Endometrial microvascular endothelial cells (primary cell): ENCODE results near the gene TMEM176B. TPM values are rescaled to one million over a fixed set of nuclear protein-coding genes. Genes with fewer than 3 reads are reported as not detected.
"Not testable (repeated sequence)": the region's sequence is repeated elsewhere in the genome, so short reads cannot be mapped to it uniquely, and the experiment has no call there.

Experiments used
- in situ Hi-C: cut with HindIII; loops from 2 replicates; pipeline ENCODE4 v1.10.0; 2017; ENCODE audit warnings: low sequenced_read_pairs, low pct_unique_long_range_greater_than_20kb; ENCODE audit errors: inconsistent ontology term
- total RNA-seq: library from RNA; depleted of rRNA; stranded (reverse); fragments of >200 nt; gene quantifications from one replicate; pipeline ENCODE4 v1.2.3, GENCODE V29; 2015; ENCODE audit errors: inconsistent ontology term

TMEM176B gene
- total RNA-seq, 1 donor from 2014 or later: not detected

DNA sequence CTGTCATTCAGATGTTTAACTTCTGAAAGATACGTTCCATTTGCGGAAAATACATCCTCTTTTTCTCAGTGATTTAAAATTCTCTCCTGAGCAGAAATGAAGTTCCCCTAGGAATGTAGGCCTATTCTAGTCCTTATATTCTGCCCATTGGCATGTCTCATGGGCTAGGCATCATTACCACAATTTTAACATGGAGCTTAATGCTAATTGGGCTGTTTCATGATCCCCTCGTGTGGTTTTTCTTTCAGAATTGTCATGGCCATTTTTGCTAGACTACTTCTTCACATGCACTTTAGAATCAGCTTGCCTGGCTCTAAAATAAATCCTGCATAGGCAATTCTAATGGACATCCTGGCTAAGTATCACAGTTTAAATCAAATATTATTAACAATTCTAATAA, 1.0 kb downstream of the TMEM176B start:
- in situ Hi-C loops: no loop called here

DNA sequence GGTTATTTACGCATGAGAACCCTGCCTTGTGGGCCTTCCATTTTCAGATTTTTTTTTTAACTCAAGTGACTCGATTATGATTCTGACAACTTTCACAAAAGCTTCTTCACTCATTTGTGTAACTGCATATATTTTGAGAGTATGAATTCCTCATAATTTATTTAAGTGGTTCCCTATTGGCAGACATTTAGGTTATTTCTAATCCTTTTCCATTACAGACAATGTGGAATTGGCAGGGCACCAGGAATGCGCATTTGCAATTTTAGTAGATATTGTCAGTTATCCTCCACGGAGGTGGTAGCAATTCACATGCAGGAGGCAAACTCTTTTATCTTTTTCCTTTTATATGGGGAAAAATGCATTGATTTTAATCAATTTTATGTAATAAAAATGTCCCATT, 2.5 kb downstream of the TMEM176B start:
- in situ Hi-C loops: no loop called here

DNA sequence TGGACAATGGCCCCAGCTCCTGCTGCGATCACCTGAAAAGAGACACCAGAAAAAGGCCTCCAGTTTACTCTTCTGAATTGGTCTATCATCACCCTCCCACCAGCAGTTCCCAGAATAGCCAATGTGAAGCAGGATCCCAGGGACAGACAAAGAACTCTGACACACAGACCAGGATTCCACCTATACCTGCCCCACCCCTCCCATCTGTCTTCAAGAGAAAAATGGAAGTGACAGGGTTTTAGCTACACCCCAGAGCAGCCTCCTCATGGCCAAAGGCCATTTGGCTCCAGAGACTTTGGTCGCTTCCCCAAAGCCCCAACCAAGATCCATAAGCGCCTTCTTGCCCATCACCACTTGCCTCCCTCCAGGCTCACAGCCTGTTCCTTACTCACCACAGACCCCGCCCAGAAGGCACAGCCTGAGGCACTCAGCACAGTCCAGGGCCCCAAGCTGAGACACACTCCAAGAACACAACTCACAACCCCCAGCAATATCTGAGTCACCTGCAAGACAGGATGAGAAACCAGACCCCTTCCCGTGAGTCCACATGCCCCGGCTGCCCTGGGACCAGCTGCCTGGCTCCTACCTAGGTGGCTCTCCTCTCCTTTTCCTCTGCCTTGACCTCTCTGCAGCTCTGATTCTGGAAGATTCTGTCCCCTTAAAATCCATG, 6.5 kb downstream of the TMEM176B start:
- in situ Hi-C loops: no loop called here

DNA sequence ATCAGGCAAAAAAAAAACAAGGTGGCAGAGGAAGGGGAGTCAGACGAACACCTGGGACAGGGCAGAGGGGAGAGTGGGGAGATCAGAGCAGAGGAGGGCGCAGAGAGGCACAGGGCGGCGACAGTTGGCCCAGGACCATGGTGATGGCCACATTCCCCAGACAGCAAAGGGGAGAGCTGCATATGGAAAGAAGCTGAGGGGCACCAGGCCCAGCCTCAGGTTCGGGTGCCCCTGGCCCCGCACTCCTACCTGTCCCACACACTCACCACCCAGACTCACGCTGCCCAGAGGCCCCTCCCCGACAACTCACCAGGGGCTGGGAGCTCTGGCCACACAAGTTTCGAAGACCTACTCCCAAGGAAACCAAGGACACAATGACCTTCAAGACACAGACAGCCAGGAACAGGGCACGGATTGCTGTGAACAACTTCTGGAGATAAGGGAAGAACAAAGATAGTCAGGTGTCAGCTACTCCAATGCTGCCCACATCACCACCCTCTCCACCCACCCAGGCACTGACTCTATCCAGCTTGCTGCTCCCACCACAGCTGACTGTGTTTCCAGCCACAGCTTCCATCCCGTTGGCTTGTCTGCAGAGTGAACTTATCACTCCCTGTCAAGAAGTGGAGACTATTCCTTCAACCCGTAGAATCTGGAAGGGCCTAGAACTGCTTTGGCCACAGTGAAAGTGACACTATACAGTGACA, 8.3 kb downstream of the TMEM176B start:
- in situ Hi-C loops: no loop called here

DNA sequence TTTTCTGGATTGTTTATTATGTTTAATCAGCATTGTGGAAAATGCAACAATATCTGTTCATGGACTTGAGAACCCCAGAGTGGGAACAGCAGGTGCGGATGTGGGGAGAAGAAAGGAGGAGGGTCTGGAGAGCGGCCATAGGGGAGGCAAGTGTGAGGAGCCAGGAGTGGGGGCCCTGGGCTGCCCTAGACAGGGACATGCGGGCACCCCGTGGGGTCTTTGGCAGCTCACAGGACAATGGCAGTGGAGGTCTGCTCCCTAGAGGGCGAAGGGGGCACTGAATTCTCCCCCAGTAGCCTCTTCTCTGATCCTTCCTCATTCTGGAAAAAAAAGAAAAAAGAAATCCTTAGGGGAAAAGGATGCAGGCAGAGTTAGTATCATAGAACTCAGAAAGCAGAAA, 8.9 kb downstream of the TMEM176B start:
- in situ Hi-C loops: no loop called here

DNA sequence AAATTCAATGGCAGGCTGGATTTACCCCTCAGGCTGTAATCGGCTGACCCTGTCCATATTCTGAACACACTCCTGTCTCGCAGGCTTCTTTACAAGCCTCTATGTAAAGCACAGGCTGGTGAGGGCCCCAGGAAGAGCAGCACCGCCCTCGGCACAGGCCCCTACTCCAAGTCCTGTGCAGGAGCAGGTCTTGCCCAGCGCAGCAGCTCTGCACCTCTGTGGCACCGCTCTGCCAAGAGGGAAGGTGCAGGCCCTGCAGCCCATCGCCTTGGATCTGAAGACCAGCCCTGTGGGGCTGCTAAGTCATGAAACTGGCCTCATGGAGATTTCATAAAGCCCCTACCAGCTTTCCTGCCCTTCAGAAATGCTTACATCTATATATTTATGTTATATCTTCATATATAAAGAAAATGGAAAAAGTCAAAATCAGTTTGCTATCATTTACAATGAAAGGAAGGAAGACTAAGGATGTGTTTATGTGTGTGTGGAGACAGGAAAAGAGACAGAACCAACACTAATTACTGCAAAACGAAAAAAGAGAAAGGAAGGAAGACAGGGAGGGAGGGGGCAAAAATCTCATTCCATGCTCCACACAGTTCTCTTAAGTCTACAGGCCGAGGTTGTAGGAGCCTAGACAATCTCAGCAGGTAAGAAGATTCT, 9.6 kb downstream of the TMEM176B start:
- in situ Hi-C loops: no loop called here

DNA sequence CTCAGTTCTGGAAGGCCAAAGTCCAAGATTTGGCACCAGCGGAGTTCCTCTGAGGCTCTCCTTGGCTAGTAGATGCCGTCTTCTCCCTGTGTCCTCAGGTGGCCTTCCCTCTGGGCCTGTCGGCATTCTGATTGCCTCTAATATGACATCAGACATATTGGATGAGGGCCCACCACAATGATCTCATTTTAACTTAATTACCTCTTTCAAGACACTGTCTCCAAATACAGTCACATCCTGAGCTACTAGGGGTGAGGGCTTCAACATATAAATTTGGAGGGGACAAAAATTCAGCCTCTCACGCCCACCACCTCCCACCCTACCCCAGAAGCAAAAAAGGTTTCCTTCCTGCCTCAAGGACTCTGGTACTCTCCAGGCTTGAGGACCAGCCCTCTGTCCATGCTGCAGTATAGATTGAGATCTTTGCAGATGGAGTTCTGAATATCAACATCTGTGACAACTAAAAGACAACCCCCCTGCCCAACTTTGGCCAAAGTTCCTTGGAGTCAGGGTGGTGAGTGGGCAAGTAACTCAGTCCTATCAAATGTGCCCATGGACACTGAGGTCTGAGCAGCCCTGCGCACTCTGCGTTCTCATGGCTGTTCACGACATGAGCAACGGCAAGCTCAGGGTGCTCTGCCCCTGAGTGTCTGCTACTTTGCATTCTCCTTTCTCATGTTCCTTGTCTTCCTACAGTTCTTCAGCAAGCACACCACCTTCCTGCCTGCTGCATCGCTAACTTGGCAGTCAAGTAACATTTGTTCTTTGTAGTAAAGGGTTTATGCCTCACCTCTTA, 11.5 kb downstream of the TMEM176B start:
- in situ Hi-C loops: no loop called here

DNA sequence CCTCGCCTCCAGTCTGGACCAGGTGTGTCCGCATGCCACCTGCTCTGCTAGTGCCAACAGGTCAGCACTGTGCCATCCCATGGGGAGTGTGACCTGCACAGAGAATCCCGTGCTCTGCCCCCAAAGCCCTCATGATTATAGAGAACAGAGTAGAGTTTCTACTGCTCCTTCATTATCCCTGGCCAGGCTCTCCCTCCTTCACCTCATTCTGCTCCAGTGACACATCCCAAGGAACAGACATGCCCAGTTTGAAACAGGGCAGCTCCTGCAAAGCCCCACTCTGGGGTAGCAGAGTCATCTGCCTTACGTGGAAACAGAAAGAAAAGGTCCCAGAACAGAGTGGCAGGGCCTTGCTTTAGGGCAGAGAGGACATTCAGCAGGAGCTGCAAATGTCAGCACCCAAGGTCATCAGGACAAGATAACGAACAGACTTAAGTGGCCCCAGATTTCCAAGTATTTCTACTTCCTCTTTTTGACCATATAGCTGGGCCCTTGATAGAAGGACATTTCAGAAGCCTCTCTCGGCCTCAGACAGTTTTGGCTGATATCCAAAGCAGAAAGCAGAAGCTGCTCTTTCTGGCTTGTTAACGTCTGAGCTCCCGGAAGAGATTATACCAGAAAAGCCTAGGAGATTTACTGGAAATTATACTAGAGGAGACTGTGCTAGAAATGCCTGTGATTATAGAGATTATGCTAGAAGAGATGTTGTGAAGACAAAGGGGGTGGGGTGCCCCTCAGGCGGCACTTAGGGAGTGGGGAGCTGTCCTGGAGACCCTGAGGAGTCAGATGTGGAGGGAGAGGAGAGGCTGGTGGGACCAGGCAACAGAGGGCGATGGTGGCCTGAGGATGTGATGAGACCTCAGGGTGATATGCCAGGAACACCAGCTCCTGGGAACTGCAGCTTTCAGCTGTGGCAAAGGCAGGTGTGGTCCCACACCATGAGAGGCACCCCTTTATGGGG, 12.6 kb downstream of the TMEM176B start:
- in situ Hi-C loops: no loop called here

DNA sequence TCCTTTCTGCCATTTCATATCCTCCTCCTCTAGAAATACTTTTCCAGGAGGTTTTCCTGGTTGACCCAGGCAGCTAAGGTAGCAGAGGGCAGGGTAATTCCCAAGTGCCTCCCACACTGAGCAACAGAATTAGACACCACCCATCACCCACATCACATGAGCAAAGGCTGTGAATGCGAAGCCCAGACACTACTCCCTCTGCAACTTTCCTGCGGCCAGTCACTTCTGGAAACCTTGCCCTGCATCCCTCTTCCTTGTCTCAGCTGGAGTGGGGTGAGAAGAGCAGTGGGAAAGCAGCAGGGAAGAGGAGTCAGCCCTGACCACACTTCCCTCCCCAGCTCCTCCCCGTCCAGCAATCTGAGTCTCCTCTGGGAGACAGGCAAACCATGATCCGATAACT, 15.2 kb downstream of the TMEM176B start:
- in situ Hi-C loops: no loop called here

DNA sequence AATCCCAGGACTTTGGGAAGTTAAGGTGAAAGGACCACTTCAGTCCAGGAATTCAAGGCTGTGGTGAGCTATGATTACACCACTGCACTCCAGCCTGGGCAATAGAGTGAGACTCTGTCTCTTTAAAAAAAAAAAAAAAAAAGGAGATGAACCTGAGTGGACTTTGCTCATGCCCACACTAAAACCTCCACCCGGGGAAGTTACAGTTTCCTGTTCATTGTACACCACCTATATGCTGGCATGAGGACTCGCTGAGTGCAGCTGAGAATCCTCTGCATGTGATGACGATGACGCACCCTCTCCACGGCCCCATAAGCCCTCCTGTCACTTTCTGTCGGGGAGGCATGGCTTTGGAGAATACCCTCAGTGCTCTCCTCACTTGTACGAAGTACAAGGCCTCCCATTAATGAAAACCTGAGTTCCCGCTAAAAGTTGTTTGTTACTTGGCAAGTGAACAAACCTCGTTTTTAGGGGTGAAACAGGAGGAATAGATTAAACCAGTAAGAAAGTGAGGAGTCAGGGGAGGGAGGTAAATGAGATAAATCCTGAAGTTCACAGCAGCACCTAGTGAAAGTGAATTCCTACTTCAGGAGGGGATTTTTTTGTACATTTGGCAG, 15.9 kb downstream of the TMEM176B start:
- in situ Hi-C loops: no loop called here

DNA sequence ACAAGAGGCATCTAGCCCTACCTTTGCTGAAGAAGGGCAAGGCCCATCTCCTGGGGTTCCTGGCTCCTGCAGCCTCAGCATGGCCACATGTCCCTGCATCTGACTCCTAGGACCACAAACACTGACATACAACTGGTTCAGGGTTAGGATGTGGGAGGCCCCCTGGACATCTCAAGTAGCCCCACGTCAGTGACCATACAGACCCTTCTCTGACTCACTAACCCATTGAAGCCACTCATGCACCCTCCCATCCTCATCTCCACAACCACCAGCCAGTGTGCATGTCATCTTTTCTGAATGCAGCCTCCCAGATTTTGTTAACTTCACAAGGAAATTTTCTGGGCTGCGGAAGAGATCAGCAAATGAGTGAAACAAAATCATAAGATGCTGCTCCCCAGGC, 18.2 kb downstream of the TMEM176B start:
- in situ Hi-C loops: no loop called here

DNA sequence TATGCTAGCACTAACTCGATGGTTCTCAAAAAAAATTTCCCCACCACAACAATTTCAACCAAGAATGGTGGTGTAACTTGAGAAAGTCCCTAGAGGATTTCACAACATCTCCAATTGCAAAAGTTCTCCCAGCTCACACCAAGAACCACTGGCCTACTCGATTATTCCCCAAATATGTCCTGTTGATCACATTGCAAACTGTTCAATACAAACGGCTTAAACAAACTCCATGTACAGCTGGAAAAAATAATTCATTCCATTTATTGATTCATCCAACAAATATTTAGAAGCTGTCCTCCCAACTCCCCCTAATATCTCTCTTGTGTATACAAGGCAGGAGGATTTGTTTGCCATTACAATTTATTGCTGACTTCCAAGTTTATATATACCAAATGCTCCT, 19.1 kb downstream of the TMEM176B start:
- in situ Hi-C loops: no loop called here

DNA sequence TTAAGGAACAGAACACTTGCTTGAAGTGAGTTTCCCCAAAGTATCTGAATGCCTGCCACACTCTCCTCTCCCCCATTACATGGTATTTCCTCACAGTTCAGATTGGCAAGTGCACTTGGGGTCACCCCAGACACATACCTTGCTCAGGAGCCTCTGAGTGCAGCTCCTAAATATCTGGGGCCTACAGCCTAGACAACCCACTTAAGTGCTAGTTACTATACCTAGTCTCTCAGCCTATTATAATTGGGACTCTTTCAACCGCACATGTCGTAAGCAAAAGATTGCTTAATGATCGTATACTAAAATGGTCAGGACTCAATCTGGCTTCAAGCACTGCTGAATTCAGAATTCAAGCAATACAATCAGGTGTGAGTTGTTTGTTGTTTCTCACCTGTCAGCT, 19.9 kb downstream of the TMEM176B start:
- in situ Hi-C loops: no loop called here

DNA sequence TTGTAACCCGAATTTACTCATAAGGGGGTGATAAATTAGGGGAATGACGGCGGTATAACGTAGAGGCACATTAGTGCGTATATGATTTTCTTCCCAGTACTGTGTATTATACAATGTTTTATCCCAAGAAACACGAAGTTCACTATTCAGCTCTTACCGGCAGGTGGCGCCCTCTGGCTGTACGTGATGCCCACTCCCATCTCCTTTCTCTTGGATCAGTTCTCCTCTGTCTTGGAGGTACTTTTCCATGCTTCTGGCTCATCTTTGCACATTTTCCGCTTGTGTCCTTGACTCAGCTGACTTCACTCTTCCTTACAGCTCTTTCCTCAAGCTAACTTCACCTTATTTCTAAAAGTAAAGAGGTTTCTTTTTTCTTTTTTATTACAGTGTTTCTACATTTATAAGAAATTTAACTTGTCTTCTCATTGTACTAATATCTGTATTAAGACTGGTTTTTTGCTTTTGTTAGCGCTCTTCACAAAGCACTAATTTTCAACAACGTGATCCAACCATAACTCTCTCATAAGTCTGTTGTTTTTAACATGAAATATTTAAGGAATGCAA, 21.3 kb downstream of the TMEM176B start:
- in situ Hi-C loops: no loop called here

DNA sequence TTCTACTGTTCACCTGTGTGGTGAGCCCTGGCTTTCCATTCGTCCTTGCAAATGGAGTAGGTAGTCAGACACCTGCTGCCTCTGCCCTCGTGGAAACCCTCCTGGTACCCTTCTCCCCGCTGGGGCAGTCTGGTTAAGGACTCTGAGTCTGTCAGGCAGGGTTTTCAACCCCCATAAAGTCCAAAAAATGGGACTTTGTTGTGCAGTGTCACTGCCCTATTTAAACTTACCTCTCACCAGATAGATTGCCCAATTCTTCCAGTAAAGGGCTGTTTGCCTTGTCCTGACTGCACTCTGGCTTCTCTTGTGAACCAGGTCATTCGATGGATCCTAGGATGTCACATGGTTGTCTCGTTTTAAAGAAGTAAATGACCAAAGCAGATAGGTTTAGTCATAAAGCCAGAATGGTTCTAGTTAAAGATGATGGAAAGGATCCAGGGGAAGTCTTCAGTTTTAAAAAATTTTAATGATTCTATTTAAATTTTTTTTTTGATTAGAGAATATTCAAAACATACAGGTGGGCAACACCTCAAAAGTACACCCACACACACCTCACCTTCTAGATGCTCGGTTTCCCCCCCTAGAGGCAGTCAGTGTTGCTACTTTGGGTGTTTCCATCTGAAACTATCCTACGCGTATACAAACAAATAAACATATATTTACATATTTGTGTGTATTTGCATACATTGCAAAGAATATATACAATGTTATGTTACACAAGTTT, 22.0 kb downstream of the TMEM176B start:
- in situ Hi-C loops: no loop called here

DNA sequence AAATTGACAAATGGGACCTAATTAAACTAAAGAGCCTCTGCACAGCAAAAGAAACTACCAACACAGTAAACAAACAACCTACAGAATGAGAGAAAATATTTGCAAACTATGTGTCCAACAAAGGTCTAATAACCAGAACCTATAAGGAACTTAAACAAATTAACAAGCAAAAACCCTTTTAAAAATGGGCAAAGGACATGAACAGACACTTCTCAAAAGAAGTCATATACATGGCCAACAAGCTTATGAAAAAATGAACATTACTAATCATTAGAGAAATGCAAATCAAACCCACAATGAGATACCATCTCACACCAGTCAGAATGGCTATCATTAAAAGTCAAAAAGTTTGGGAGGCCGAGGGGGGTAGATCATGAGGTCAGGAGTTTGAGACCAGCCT, 26.0 kb downstream of the TMEM176B start:
- in situ Hi-C loops: not testable (repeated sequence)

DNA sequence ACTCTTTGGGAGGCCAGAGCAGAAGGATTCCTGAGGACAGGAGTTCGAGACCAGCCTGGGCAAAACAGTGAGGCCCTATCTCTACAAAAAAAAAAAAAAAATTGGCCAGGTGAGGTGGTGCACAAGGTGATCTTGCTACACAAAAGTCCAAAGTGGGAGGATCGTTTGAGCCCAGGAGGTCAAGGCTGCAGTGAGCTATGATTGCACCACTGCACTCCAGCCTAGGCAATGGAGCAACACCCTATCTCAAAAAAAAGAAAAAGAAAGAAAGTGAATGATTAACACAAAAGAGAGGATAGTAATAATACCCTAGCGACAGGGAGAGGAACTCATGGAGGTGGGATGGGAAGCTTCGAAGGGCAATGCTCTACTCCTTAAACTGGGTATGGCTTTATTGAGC, 30.4 kb downstream of the TMEM176B start:
- in situ Hi-C loops: no loop called here
